ENCODE data around the gene FAM90A1.
"Not testable (repeated sequence)": the region's sequence is repeated elsewhere in the genome, so short reads cannot be mapped to it uniquely, and the experiment has no call there.

FAM90A1 gene, protein sequence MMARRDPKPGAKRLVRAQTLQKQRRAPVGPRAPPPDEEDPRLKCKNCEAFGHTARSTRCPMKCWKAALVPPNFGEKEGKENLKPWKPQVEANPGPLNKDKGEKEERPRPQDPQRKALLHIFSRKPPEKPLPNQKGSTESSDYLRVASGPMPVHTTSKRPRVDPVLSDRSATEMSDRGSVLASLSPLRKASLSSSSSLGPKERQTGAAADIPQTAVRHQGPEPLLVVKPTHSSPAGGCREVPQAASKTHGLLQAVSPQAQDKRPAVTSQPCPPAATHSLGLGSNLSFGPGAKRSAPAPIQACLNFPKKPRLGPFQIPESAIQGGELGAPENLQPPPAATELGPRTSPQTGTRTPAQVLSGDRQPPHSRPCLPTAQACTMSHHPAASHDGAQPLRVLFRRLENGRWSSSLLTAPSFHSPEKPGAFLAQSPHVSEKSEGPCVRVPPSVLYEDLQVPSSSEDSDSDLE

DNA sequence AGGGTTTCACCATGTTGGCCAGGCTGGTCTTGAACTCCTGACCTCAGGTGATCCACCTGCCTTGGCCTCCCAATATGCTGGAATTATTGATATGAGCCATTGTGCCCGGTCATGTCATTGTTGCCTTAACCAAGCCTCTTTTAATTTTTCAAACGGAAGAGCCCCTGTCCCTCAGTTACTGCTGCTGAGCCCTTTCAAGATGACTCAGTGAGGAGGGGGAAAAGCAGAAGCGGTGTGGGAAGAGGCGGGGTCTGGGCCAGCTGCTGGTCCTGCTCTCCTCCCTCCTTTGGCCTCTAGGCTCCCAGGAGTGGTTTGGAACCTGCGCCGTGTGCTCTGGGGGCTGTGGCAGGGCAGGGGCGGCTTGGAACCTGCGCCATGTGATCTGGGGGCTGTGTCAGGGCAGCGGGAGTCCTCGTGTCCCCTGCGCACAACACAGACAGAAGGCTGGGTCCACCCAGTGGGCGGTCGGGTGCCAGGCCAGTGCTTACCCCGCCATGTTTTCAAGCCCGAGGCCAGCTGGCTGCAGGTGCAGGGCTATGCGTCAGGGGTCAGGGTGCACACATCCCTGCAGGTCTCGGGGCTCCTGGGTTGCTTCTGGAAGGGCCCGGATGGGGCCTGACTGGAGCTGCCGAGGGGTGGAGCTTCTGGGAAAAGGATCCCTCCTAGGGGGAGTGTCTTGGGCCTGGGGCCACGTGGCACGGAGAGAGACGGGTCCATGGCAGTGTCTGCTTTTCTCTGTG, at the start of gene FAM90A1:
TSS of gene FAM90A1 (minus strand) at position 627 of the 740 bp plus-strand sequence. CDS start 2,786 bp downstream, outside the sequence.
- DNase-seq (ENCODE audit: low read depth in 2 of 2): peak in 1 of 2 donors; percentile 15
- H3K4me3 ChIP-seq (replicated peaks in 1 of 2; ENCODE audit: low read depth in 2 of 2, low read length in 2 of 2): peak within 1 kb of the TSS; percentile 22 to 33

- DNase-seq (ENCODE audit: low read depth in 2 of 2); H3K4me3 ChIP-seq (replicated peaks in 1 of 2; ENCODE audit: low read depth in 2 of 2, low read length in 2 of 2): not testable (repeated sequence)
Observed at GRCh38 chr12:8276397-8276796, 49.0 kb upstream of the FAM90A1 start.

DNA sequence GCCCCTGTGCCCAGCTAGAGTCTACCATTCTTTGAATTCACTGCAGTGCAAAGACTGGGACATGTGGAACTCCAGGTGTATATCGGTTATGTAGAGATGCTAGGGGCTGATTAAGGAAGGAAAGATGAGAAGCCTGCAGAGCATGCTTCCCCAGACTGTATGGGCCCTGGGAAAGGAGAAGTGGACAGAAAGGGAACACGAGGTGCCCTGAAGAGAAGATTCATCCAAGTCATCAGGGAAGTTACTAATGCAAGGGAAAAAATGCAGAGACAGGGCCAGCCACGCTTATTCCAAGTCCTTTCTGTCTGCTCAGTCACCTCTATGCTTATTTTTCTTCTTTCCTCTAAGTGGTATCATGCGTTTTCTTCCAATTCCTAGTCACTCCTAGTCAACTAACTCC, 39.3 kb upstream of the FAM90A1 start:
- not testable (repeated sequence) for H3K4me3 ChIP-seq (replicated peaks in 1 of 2; ENCODE audit: low read depth in 2 of 2, low read length in 2 of 2); DNase-seq (ENCODE audit: low read depth in 2 of 2)

GRCh38 chr12:8264236-8264635, 36.8 kb upstream of the FAM90A1 start:
- DNase-seq (ENCODE audit: low read depth in 2 of 2); H3K4me3 ChIP-seq (replicated peaks in 1 of 2; ENCODE audit: low read depth in 2 of 2, low read length in 2 of 2): not testable (repeated sequence)

DNA sequence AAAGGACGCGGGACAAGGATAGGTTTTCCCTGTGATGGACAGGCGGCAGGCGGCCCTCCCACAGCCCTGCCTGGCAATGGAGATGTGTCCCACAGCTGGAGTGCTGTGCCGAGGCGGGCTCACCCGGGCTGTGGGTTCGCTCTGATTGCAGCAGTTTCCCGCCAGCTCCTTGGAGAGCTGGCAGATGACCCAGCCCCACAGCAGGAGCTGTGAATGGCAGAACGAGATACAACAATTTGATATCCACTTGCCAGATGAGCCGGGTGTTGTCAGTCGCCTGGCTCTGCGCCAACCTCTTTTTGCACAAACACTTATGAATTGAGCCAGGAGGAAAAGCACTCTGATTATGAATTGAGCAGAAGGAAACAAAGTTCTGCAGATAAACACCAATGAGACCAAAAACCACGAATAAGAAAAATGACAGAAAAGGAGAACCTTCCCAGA, 33.7 kb upstream of the FAM90A1 start:
- peak in 1 of 2 donors; percentile 40 for DNase-seq (ENCODE audit: low read depth in 2 of 2)
- H3K4me3 ChIP-seq (replicated peaks in 1 of 2; ENCODE audit: low read depth in 2 of 2, low read length in 2 of 2): not testable (repeated sequence)

- not testable (repeated sequence) for DNase-seq (ENCODE audit: low read depth in 2 of 2); H3K4me3 ChIP-seq (replicated peaks in 1 of 2; ENCODE audit: low read depth in 2 of 2, low read length in 2 of 2)
Observed at GRCh38 chr12:8256356-8256755, 28.9 kb upstream of the FAM90A1 start.

DNA sequence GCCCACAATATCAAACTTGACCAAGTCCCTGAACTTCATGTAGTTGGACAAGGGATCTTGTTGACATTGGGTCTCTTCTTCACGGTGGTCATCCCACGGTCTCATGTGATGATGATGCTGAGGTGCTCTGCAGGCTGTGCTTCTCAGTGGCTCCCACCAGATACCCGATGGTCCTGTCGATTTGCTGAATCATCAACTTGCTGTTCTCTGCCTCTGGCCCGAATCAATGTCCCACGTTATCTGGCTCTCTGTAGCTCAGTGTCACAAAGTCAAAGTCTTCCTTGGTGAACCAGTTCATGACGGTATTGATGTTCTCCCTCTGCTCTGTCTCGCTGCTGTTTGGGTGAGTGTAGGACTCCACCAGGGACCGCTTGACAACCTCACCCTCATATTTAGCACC, 27.3 kb upstream of the FAM90A1 start:
- not testable (repeated sequence) for DNase-seq (ENCODE audit: low read depth in 2 of 2); H3K4me3 ChIP-seq (replicated peaks in 1 of 2; ENCODE audit: low read depth in 2 of 2, low read length in 2 of 2)

DNA sequence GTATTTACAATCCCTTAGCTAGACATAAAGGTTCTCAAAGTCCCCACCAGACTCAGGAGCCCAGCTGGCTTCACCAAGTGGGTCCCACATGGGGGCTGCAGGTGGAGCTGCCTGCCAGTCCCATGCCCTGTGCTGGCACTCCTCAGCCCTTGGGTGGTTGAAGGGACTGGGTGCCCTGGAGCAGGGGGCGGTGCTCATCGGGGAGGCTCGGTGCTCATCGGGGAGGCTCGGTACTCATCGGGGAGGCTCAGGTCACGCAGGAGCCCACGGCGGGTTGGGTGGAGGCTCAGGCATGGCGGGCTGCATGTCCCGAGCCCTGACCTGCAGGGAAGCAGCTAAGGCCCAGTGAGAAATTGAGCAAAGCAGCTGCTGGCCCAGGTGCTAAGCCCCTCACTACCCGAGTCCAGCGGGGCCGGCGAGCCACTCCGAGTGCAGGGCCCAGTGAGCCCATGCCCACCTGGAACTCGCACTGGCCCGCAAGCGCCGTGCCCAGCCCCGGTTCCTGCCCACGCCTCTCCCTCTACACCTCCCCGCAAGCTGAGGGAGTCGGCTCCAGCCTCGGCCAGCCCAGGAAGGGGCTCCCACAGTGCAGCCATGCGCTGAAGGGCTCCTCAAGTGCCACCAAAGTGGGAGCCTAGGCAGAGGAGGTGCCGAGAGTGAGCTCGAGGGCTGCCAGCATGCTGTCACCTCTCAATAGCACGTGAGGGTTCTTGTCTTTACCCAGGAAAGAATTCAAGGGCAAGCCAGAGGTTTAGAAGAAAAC, 24.8 kb upstream of the FAM90A1 start:
- not testable (repeated sequence) for H3K4me3 ChIP-seq (replicated peaks in 1 of 2; ENCODE audit: low read depth in 2 of 2, low read length in 2 of 2); DNase-seq (ENCODE audit: low read depth in 2 of 2)

GRCh38 chr12:8251616-8252015, 24.2 kb upstream of the FAM90A1 start:
- not testable (repeated sequence) for H3K4me3 ChIP-seq (replicated peaks in 1 of 2; ENCODE audit: low read depth in 2 of 2, low read length in 2 of 2); DNase-seq (ENCODE audit: low read depth in 2 of 2)

DNA sequence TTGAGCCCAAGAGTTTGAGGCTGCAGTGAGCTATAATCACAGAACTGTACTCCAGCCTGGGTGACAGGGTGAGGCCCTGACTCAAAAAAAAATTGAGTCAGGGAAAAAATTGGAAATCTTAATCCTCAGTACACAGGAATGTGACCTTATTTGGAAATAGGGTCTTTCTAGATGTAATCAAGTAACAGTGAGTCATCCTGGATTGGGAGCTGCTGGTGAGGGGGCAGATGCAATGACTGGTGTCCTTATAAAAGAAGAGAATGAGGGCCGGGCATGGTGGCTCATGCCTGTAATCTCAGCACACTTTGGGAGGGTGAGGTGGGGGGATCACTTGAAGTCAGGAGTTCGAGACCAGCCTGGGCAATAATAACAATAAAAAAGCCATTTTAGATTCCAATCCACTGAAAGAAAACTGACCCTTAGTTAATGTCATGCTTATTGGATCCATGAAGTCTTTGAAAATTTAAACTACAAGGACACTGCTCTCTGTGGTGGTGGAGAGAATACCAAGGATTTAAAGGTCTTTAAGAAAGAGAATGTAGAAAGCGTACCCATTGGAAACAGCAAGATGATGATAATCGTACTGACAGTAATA, 19.6 kb upstream of the FAM90A1 start:
- DNase-seq (ENCODE audit: low read depth in 2 of 2): peak; percentile 24 to 65
- H3K4me3 ChIP-seq (replicated peaks in 1 of 2; ENCODE audit: low read depth in 2 of 2, low read length in 2 of 2): not testable (repeated sequence)

GRCh38 chr12:8243682-8244161, 16.3 kb upstream of the FAM90A1 start:
- peak overlapping the region; percentile 57 to 60 for H3K4me3 ChIP-seq (replicated peaks in 1 of 2; ENCODE audit: low read depth in 2 of 2, low read length in 2 of 2)
- not testable (repeated sequence) for DNase-seq (ENCODE audit: low read depth in 2 of 2)

DNA sequence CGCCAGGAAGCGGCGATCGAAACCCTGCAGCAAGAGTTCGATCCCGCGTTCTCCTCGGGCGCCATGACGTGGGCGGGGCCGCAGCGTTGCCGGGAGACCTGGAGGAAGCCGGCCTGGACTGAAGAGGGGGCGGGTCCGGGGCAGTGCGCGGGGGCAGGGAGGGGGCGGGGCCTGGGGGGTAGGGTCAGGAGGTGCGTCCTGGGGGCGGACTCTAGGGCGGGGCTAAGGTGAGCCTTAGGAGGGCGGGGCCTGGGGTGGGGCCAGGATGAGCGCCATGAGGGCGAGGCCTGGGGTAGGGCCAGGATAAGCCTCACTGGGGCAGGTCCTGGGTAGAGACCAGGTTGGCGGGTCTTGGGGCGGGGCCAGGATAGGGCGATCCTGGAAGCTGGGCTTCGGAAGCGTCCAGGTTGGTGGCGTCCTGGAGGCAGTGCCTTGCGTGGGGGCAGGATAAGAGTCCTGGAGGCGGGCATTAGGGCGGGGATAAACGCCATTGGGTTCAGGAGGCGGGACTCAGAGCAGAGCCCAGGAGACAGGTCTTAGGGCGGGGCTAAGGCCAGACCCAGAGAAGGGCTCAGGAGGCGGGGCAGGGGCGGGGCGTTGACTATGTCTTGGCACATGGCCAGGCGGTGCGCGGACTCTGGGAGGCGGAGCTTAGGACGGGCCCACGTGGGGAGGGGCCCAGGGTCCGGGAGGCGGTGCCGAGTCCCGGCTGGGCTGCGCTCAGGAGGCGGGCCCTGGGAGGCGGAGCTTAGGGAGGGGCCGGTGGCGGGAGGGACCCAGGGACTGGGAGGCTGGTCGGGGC, 15.7 kb upstream of the FAM90A1 start:
- DNase-seq (ENCODE audit: low read depth in 2 of 2): peak; percentile 97 to 99
- H3K4me3 ChIP-seq (replicated peaks in 1 of 2; ENCODE audit: low read depth in 2 of 2, low read length in 2 of 2): peak overlapping the region; percentile 60 to 69

DNA sequence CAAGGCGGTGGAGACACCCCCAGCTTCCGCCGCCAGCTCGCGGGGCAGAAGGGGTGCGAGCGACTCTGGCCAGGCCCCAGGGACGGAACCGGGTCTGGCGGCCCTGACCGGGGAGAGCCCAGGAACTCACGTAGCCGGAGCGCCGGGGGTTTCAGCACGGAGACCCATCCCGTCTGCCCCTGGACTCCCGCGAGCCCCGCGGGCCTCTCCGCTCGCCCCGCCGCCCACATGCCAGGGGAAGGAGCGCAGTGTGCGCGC, 15.1 kb upstream of the FAM90A1 start:
- DNase-seq (ENCODE audit: low read depth in 2 of 2): not testable (repeated sequence)
- H3K4me3 ChIP-seq (replicated peaks in 1 of 2; ENCODE audit: low read depth in 2 of 2, low read length in 2 of 2): peak overlapping the region; percentile 60 to 69

GRCh38 chr12:8241917-8242621, 14.7 kb upstream of the FAM90A1 start:
- H3K4me3 ChIP-seq (replicated peaks in 1 of 2; ENCODE audit: low read depth in 2 of 2, low read length in 2 of 2): peak overlapping the region; percentile 60 to 69
- peak; percentile 13 to 59 for DNase-seq (ENCODE audit: low read depth in 2 of 2)

DNA sequence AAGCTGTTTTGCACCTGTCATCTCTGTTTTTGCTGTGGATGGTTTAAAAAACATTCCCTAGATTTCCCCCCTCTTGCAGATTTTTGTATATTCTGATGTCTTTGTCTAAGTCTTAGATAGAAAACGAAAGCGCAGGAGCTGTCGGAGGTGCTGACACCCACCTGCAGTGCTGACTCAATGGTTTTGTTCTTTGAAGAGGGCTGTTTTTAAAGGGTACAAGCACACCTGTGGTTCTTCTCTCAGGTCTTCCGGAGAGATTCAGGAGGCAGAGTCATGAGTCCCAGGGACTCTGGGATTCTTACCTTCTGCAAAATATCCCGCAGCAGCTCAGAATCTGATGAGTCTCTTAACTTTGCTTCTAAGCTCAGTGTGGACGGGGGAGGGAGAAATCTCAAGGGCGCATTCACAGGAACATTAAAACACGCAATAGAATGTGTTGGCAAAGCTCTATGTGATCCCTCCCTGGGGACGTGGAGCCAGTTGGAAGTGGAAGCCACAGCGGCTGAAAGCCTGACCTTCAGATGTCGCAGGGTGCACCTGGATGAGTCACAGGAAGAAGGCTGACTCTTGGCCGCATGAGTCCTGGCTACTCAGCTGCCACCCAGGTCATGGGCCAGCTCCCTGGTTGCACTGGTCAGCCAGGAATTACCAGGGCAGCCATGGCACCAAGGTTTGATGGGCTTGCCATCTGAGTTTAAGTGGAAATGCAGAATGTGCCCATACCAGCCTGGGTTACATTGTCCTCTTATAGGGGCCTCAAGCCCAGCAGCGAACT, 13.1 kb upstream of the FAM90A1 start:
- not testable (repeated sequence) for DNase-seq (ENCODE audit: low read depth in 2 of 2); H3K4me3 ChIP-seq (replicated peaks in 1 of 2; ENCODE audit: low read depth in 2 of 2, low read length in 2 of 2)

- DNase-seq (ENCODE audit: low read depth in 2 of 2); H3K4me3 ChIP-seq (replicated peaks in 1 of 2; ENCODE audit: low read depth in 2 of 2, low read length in 2 of 2): not testable (repeated sequence)
Observed at GRCh38 chr12:8237031-8237430, 9.6 kb upstream of the FAM90A1 start.
